Fibroblast of lung (primary cell): ENCODE results near the gene CTDSP2. TPM values are rescaled to one million over a fixed set of nuclear protein-coding genes. Genes with fewer than 3 reads are reported as not detected.
A peak's percentile ranks its signal among the peaks of the same experiment; 100 is the strongest.

ENCODE experiments used
- DNase-seq, 2 donors: peaks; one replicate each; pipeline versions ENCODE4 v3.0.0 to v3.0.0-alpha.2; 2010; ENCODE audit warnings: low read depth in 2 of 2
- H2AFZ ChIP-seq: 2 replicates; pipeline ENCODE4 v1.5.1; 2012; ENCODE audit warnings: low read length, control low read depth, inconsistent platforms
- H3K27ac ChIP-seq: 2 replicates; pipeline ENCODE4 v1.5.1; 2011; ENCODE audit warnings: low read length, control low read depth; ENCODE audit not compliant: insufficient read depth
- H3K27me3 ChIP-seq: 2 replicates; pipeline ENCODE4 v1.5.1; 2011; ENCODE audit warnings: mild to moderate bottlenecking, low read length; ENCODE audit not compliant: control insufficient read depth, insufficient read depth
- H3K36me3 ChIP-seq: 2 replicates; pipeline ENCODE4 v1.5.1; 2011; ENCODE audit warnings: low read length; ENCODE audit not compliant: control insufficient read depth, insufficient read depth
- H3K4me1 ChIP-seq: 2 replicates; pipeline ENCODE4 v1.5.1; 2011; ENCODE audit warnings: low read length; ENCODE audit not compliant: control insufficient read depth, insufficient read depth; ENCODE audit errors: extremely low read depth
- H3K4me2 ChIP-seq: 2 replicates; pipeline ENCODE4 v1.5.1; 2011; ENCODE audit warnings: low read length, control low read depth; ENCODE audit not compliant: insufficient read depth; ENCODE audit errors: extremely low read depth
- H3K4me3 ChIP-seq, 4 experiments: fragments of 200-600 bp in 1 of 4; sonication (generic) in 1 of 4; replicated peaks in 1 of 4; 2 replicates each; pipeline ENCODE4 v1.5.1; 2011 to 2016; ENCODE audit warnings: low read length in 4 of 4, low read depth in 3 of 4, mild to moderate bottlenecking in 3 of 4, control low read depth in 2 of 4, inconsistent platforms in 1 of 4, mixed read lengths in 1 of 4; ENCODE audit not compliant: insufficient read depth in 1 of 4; ENCODE audit errors: control extremely low read depth in 1 of 4
- H3K79me2 ChIP-seq: 2 replicates; pipeline ENCODE4 v1.5.1; 2012; ENCODE audit warnings: mild to moderate bottlenecking, low read length, inconsistent platforms; ENCODE audit not compliant: control insufficient read depth, insufficient read depth
- H3K9ac ChIP-seq: 2 replicates; pipeline ENCODE4 v1.5.1; 2011; ENCODE audit warnings: mild to moderate bottlenecking, low read length, control low read depth; ENCODE audit not compliant: insufficient read depth
- H3K9me3 ChIP-seq: 2 replicates; pipeline ENCODE4 v1.5.1; 2012; ENCODE audit warnings: low read depth, low read length; ENCODE audit not compliant: control insufficient read depth, insufficient read depth
- H4K20me1 ChIP-seq: 2 replicates; pipeline ENCODE4 v1.5.1; 2011; ENCODE audit warnings: low read length; ENCODE audit not compliant: control insufficient read depth, insufficient read depth; ENCODE audit errors: extremely low read depth
- CTCF ChIP-seq, 2 donors: IDR thresholded peaks in 1 of 2; conservative IDR thresholded peaks in 1 of 2; 1 replicate in 1 of 2; 2 replicates in 1 of 2; pipeline ENCODE4 v1.5.1; 2011 to 2012; ENCODE audit warnings: low read length in 2 of 2, control low read depth in 1 of 2, inconsistent platforms in 1 of 2, low read depth in 1 of 2, mild to moderate bottlenecking in 1 of 2
- EZH2 ChIP-seq: IDR thresholded peaks from 2 replicates; pipeline ENCODE4 v1.5.1; 2012; ENCODE audit warnings: low read length, control low read depth, mild to moderate bottlenecking; ENCODE audit errors: missing control alignments
- polyA plus RNA-seq, 2 donors: library from polyadenylated mRNA; depleted of rRNA in 1 of 2; stranded (reverse) in 1 of 2; unstranded in 1 of 2; fragments of >200 nt; gene quantifications; 2 replicates each; pipeline ENCODE4 v1.2.1, GENCODE V29; 2011 to 2012; ENCODE audit warnings: missing spikeins in 1 of 2
- total RNA-seq: library from RNA; depleted of rRNA; stranded (reverse); fragments of >200 nt; gene quantifications from 2 replicates; pipeline ENCODE4 v1.2.1, GENCODE V29; 2014

Gene CTDSP2
- total and polyA plus RNA-seq, 2 donors (not counting 1 experiment from before 2014, with no cell fraction given), result 92.0 to 208 TPM

- Histone ChIP-seq H3K4me2 (no peak overlapping the region), H3K9ac (no peak overlapping the region), H3K9me3 (no peaks in the 10 kb centered on the region), H3K79me2 (no peaks in the 10 kb centered on the region), H3K36me3 (no peaks in the 10 kb centered on the region), H3K27me3 (peaks cover 2% of the 10 kb centered on the region), H4K20me1 (no peaks in the 10 kb centered on the region), H3K4me1 (peaks cover 9% of the 10 kb centered on the region), H3K27ac (no peak overlapping the region), H2AFZ (no peak overlapping the region), H3K4me3 (no peak overlapping the region)
- no peak for TF ChIP-seq EZH2
- no peak for TF ChIP-seq CTCF (conservative IDR thresholded peaks at IDR 0.05 in 1 of 2, IDR thresholded peaks at IDR 0.05 in 1 of 2; ENCODE audit: low read depth in 1 of 2, low read length in 2 of 2)
- no peak for DNase-seq
Measured at GRCh38 chr12:57854965-57855364, 8.4 kb upstream of the CTDSP2 start.

DNA sequence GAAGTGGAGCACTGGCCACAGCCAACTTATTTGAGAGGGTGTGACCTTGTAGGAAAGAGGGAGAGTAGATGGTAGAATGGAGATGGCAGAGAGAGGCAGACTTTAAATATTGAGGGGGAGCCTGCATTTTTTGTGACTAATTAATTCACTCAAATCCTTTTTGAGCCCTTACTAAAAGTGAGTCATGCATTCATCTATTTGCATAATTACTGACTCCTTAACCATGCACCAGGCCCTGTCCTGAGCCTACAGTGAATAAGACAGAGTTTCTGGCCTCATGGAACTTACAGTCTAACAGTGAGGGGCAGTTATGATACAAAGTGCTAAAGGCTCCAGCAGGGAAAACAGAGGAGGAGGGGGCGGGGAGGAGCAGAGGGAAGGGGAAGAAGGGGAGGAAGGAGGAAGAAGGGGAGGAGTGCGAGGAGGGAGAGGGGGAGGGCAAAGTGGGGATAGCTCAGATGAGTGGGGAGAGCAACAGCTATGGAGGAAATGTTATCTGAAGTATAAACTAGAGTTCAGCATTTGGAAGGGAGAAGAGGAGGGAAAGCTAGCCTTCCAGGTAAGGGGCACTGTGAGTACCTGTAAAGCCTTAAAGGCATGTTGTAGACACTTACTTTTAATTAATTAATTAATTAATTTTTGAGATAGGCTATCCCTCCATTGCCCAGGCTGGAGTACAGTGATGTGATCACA lies 7.5 kb upstream of the CTDSP2 start:
- Histone ChIP-seq H3K27me3 (peaks cover 2% of the 10 kb centered on the region), H3K9ac (no peak overlapping the region), H3K4me3 (no peak overlapping the region), H3K9me3 (no peaks in the 10 kb centered on the region), H3K4me1 (peaks cover 9% of the 10 kb centered on the region), H3K4me2 (no peak overlapping the region), H4K20me1 (no peaks in the 10 kb centered on the region), H3K36me3 (no peaks in the 10 kb centered on the region), H2AFZ (no peak overlapping the region), H3K27ac (no peak overlapping the region), H3K79me2 (no peaks in the 10 kb centered on the region)
- no peak for DNase-seq
- TF ChIP-seq EZH2 (no peak), CTCF (conservative IDR thresholded peaks at IDR 0.05 in 1 of 2, IDR thresholded peaks at IDR 0.05 in 1 of 2; ENCODE audit: low read depth in 1 of 2, low read length in 2 of 2) (no peak)

DNA sequence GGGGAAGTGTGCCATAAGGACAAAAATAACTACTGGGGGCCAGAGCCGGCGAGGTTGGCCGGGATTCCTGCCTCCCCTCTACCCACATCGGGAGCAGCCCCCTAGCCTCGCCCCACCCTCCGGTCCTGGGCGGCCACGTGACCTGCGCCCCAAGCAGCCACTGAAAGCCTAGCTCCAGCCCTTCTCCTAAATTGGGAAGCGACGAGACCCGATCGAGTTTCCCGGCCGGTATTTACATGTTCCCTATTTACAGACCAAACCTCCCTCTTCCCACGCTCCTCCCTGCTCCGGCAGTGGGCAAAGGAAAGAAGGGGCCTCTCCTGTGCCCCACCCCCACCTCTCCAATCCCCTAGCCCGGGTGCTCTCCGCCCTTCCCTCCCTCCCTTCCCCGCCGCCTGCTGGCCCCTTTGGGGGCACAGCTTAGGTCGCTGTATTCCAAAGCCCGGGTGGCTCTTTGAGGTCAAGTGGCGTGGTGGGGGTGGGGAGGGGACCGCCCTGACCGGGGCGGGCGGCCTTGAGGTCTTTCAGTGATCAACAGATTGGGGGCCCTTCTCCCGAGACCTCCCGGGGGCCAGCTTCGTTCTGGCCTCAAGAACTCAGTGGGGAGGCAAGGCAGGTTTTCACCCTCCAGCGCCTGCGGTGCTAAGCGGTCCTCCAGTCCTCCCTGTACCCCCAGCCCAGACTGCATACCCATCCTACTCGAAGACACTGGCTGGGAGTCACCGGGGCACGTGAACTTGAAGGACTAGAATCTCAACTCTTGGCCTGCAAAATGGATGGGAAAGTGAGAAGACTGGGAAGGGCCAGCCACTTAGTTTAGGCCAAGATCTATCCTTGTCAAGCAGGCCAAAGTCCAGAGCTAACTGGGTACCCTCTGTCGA lies 6.3 kb upstream of the CTDSP2 start:
- Histone ChIP-seq H3K4me3 (peak overlapping the region in 2 of 4 experiments; percentile 17 to 30), H3K4me2 (no peak overlapping the region), H3K9me3 (no peaks in the 10 kb centered on the region), H3K4me1 (peaks cover 9% of the 10 kb centered on the region), H4K20me1 (no peaks in the 10 kb centered on the region), H3K9ac (no peak overlapping the region), H3K36me3 (no peaks in the 10 kb centered on the region), H3K27ac (no peak overlapping the region), H2AFZ (peak overlapping the region; percentile 56), H3K79me2 (no peaks in the 10 kb centered on the region), H3K27me3 (peaks cover 2% of the 10 kb centered on the region)
- peak in 1 of 2 donors; percentile 51 for DNase-seq
- peak; percentile 9 to 19 for TF ChIP-seq CTCF (conservative IDR thresholded peaks at IDR 0.05 in 1 of 2, IDR thresholded peaks at IDR 0.05 in 1 of 2; ENCODE audit: low read depth in 1 of 2, low read length in 2 of 2)
- no peak for TF ChIP-seq EZH2
